ENCODE data around the gene SLC44A5.

- TF ChIP-seq CTCF (conservative IDR thresholded peaks at IDR 0.05; ENCODE audit: low read depth in 2 of 2) (0 out of 4 replicates have a peak, but pooled peaks of 1 of the 2 experiments have one; percentile 15), ZNF331 (CRISPR knock-in tag; IDR thresholded peaks at IDR 0.05; ENCODE audit: low read depth) (no peak), EZH2phosphoT487 (IDR thresholded peaks at IDR 0.05; ENCODE audit: unreplicated experiment) (no peak), EZH2 (IDR thresholded peaks at IDR 0.05; ENCODE audit: low read depth, unreplicated experiment) (no peak), POLR2AphosphoS5 (IDR thresholded peaks at IDR 0.05; ENCODE audit: low read depth) (no peak), CREB1 (CRISPR knock-in tag; IDR thresholded peaks at IDR 0.05; ENCODE audit: low read depth) (no peak), REST (IDR thresholded peaks at IDR 0.05; ENCODE audit: unreplicated experiment) (no peak), STAT1 (IDR thresholded peaks at IDR 0.05; ENCODE audit: unreplicated experiment) (no peak), JUNB (IDR thresholded peaks at IDR 0.05; ENCODE audit: unreplicated experiment) (no peak), ETS1 (IDR thresholded peaks at IDR 0.05) (no peak), ZNF462 (CRISPR knock-in tag; IDR thresholded peaks at IDR 0.05) (no peak), NANOG (IDR thresholded peaks at IDR 0.05; ENCODE audit: borderline replicate concordance) (no peak), ZNF114 (CRISPR knock-in tag; IDR thresholded peaks at IDR 0.05) (no peak)
Observed at GRCh38 chr1:75640137-75640536, 29.2 kb upstream of the SLC44A5 start.
